Stimulated activated CD4-positive, alpha-beta T cell treated with anti-CD3 and anti-CD28 coated beads, TNF-alpha, amount 100 ng/mL, for 24 hours (primary cell): ENCODE data around the gene PTPRN2.

ENCODE experiments used
- DNase-seq, 3 experiments: peaks; one replicate each; pipeline ENCODE4 v3.0.0-alpha.2; 2020; ENCODE audit warnings: low read depth in 3 of 3

Gene PTPRN2

GRCh38 chr7:157775560-157776332 is 811.9 kb downstream of the PTPRN2 start:
- DNase-seq, result no peak

DNA sequence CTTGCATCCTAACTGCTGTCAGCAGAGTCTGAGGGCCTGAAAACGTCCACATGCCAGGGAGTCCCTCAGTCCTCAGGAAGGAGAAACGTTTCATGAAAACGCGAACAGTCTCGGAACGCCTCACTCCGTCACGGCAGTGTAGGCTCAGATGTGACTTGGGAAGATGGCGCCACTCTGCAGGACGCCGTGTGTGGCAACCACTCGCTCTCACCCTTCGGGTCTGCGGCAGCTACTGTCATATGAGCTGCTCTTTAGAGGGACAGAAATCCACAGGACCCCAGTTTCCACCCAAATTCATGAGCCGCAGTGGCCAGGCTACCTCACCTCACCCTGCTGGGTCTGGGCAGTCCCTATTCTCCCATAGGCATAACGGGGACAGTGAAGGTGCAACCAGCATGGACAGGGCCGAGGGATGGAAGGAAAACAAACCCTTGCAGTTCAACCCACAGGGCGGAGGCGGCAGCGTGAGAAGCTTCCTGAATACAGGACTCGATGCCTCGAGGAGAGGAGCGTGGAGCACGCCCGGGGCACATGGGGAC is 812.5 kb downstream of the PTPRN2 start:
- no peak for DNase-seq

DNA sequence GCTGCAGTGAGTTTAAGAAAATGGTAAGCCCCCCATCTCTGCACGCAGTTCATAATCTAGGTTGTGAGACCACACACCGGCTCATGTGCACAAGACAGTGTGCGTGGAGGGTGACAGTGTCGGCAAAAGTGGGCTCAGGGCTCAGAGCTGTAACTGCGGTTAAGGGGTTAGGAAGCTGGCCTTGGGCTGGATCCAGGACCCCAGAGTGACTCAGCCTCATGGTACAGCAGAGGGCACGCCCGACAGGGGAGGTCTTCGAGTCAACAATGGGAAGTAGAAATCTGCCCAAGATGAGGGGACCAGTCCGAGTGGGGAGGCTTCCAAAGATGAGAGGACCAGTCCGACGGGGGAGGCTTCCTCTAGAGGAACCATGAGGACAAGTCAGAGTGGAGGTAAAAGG is 813.1 kb downstream of the PTPRN2 start:
- DNase-seq, result no peak

DNA sequence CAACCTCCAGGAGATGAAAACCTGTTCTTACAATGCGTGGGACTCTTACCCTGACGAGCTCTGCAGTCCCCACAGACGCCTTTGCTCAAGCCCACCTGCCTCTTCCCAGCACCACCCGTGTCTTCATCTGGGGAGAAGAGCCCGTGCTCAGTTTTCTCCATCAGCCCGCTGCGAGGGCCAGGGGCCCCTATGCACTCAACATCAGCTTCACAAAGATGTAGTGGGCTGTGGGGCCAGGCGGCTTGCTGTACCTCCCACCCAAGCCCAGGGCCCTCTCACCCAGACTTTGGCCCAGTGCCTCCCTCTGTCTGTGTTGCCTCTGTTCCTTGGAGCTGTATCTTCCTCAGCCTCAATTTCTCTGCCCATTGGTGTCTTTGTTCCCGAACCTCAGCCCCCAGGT is 814.3 kb downstream of the PTPRN2 start:
- no peak for DNase-seq

DNA sequence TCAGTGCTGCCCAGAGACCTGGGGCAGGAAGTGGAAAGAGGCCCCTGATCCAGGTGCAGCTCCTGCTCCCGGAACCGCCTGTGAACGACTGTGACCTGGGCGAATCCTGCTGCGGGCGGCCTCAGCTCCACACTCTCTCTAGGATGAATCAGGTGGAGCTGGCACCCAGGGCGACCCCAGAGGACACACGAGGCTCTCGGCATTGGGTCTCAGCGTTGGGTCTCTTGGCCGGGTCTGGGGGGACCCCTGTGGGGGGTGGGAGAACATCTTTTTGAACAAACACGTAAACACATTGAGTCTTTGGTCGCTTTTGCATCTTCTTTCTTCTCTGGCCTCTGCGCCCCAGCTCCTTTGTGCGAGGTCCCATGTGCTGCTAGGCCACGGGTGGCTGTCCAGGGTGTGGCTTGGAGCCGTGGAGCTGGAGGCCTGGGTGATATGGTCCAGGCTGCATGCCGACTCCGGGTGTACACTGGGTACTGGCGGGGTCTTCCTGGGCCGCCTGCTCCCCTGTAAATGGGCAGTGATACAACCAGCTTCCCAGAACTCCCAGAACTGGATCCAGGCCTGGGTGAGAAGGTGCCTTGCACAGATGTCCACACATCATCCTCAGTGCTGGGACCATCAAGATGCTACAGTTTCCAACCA is 815.0 kb downstream of the PTPRN2 start:
- DNase-seq, result no peak

GRCh38 chr7:157771689-157772088 is 815.9 kb downstream of the PTPRN2 start:
- DNase-seq, result no peak

DNA sequence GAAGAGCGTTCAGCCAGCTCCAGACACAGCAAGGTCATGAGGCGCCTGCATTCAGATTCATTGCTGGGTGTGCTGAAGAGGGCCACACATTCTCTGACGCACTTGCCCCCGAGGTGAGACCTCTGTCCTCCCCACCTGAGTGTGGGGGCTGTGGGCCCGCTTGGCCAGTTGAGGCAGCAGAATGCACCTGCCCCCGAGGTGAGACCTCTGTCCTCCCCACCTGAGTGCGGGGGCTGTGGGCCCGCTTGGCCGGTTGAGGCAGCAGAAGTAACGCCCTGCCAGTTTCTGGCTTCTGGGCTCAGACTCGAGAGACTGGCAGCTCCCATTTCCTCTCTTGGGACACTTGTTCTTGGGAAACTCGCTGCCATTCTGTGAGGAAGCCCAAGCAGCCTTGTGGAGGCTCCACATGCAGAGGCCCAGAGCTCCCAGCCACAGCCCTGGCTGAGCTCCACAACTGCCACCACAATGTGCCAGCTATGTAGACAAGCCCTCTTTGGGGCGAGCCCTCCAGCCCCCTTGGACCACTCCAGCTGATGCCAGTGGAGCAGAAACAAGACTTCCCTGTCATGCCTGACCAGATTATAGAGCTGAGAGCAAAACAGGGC is 816.8 kb downstream of the PTPRN2 start:
- no peak for DNase-seq

DNA sequence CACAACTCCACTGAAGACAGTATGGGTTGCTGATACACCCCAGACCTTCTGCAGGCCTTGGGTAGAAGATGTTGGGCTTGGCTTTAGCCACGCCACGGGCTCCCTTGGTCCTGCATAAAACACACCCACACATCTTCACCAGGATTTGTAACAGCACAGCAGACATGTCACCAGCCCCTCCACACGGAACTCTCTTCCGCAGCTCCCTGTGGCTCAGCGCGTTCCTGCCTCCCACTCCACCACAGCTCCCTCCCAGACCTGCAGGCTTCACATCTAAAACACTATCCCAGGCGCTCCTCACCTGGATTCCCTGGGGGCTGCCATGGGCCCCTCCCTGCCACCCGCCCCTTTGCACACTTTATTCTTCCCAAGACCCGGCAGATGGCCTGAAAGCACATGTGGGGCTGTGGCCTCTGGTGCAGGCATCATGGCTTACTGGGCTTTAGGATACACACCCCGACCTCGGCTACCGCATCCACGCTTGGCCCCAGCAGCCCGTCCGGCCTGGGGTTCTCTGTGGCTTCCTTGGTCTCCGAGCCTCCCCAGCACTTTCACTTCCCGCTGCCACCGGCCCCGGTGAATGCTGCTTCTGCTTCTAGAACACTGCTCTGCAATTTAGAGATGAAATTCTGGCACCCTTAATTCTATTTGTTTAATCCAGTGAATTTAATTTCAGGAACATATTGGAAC is 818.0 kb downstream of the PTPRN2 start:
- no peak for DNase-seq

DNA sequence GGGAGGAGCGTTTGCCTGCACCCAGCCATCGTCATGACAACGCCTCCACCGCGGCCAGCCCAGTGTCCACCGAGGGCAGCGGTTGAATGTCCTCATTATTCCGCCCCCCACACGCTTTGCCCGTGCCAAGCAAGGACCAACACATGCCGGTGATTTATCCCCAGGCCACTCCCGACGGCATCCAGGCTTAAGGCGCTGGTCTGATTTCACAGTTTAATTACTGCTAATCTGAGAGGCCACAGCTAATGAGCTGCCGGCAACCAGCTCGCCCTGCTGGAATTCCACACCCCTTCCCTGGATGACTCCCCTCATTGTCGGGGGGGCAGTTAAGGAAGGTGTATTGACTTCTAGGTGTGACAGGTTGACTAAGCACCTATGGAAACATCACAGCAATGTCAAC is 818.5 kb downstream of the PTPRN2 start:
- no peak for DNase-seq

GRCh38 chr7:157768198-157768597 is 819.4 kb downstream of the PTPRN2 start:
- DNase-seq, result no peak

DNA sequence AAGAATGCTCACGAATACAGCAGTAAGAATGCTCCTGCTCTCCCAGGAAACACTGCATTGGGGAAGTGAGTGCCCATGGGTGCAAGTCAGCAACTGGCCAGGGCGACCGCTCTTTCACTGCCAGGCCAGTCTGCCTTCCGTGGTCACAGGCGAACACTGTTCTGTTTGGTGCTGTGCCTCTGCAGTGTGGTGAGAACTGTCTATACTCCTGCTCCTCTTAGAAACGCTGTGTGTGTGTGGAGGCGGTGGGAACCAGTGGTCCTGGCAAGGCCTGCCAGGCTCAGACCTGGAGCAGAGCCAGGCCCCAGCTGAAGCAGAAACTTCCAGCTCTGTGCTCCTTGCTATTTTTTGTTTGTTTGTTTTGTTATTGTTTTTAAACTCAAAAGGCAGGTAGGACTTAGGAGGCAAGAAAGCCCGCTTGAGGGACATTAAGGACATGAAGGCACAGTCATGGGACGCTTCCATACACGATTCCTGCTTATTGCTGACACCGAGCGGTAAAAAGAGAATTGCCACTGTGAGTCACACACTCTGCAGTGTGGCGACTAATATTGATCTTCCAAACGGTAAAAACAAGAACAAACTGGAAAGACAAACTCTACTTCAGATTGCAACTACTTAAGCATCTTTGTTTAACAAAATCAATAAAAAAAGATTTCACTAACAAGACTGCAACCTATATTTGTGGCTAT is 820.0 kb downstream of the PTPRN2 start:
- DNase-seq, result no peak

GRCh38 chr7:157766098-157766497 is 821.5 kb downstream of the PTPRN2 start:
- no peak for DNase-seq

DNA sequence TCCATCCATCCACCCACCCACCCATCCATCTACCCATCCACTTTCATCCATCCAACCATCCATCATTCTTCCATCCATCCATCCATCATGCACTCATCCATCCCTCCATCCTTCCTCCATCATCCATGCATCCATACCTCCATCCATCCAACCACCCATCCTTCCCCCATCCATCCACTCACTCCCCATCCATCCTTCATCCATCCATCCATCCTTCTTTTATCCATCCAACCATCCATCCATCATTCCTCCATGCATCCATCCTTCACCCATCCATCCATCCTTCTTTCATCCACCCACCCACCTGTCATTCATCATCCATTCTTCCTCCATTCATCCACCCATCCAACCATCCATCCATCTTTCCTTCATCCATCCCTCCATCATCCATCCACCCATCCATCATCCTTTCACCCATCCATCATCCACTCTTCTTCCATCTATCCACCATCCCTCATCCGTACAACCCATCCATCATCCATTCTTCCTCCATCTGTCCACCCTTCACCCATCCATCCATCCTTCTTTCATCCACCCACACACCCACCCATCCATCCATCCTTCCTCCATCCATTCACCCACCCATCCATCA is 822.6 kb downstream of the PTPRN2 start:
- DNase-seq, result no peak

DNA sequence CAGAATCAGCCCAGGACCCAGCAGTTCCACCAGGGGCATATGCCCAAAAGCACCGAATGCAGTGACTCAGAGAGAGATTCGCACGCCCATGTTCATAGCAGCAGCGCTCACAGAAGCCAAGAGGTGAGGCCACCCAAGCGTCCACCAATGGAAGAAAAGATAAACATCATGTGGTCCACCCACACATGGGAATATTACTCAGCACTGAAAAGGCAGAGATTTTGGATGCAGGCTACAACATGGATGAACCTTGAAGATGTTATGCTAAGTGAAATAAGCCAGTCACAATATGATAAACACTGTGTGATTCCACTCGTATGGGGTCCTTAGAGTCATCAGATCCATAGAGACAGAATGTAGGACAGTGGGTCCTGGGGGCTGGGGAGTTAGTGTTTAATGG is 823.4 kb downstream of the PTPRN2 start:
- DNase-seq, result no peak

DNA sequence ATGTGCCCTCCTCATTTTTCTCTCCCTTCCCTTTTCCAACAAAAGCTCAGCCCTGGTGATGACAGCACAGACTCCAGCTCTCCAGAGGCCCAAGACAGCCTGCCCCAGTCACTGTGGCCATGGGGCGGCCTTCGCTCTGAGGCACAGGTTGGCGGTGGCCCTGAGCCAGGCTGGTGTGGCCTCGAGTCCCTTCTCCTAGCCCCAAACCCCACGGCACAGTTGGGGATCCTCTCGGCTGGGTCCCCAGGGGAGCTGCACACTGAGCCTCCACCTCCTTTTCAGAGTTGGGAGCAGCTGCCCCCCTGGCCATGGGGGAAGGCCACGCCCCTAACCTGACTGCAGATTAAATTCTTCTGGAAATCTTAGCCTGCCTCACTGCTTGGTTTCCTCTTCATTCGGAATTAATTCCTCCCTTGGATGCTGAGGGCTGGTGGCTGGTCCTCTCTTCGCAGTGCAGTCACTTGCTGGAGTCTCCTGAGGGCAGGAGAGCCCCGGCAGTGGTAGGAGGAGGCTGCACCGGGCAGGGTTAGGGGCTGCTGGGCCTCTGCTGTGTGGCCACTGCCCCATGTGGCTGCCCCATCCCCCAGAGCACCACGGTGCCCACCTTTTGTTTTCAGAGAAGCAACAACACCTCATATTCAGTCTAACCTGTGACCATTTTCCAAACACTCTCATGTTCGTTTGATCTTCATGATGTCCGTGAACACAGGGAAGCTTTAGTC is 824.2 kb downstream of the PTPRN2 start:
- no peak for DNase-seq

DNA sequence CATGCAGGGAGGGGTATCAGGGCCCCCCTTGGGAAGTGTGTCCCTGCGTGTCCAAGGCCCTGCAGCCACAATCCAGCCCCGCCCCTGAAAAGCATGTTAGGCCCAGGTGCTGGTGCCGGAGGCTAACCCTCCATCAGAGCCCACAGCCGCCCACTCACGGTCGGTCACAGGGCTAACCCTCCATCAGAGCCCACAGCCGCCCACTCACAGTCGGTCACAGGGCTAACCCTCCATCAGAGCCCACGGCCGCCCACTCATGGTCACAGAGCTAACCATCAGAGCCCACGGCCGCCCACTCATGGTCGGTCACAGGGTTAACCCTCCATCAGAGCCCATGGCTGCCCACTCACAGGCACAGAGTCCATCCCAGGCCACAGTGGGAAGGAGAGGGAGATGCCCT is 824.8 kb downstream of the PTPRN2 start:
- no peak for DNase-seq

DNA sequence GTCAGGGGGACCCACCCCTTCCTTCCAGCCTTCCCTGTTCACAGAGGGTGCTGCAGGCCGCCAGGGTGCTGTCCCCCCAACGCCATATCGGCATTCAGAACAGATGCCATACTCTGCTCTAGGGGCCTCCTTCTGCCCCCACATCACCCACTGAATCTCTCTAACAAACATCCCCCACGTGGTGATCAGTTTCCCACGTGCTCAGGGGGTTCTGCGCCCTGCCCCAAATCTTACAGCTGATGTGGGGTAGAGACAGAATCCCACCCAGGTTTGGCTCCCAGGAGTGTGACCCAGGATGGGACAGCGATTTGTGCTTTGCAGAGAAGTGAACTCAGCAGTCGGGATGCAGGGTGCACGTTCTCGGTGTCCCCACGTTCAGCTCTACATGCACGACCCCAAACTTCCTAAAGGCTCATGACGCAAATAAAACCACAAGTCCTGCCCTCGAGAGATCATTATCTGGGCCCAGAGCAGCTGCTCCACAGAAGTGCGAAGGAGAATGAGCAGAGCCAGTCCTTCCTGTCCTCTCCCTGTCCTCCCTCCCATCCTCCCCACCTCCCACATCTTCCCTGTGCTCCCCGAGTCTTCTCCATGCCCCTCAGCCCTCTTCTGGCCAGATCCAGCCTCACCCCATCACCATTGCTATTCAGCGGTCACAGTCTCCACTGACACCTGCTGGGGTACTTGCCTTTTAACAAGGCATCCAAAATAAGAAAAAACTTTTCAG is 827.5 kb downstream of the PTPRN2 start:
- DNase-seq, result no peak

DNA sequence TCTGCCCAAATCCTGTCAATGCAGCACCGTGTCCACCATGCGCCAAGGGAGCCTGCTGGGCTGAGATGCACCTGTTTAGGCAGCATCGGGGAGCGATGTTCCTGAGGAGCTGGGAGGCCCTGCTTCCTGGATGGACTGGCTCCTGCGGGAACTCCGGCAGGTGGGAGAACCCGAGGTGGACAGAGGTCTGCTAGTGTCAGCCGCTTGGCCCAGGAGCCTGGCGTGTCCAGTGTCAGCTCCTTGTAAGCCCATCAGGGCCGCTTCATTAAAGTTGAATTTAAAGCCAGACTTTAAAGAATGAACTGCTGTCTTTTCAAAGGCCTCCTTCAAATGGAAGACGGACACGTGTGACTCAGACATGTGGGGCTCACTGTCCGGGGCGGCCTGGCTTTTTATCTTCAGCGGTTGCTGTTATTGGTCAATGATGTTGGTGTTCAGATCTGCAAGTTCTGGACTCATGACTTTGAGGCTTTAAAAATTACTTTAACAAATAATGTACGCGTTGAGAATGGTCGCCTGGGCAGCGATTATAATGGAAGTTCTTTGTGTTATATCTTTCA is 828.3 kb downstream of the PTPRN2 start:
- no peak for DNase-seq

DNA sequence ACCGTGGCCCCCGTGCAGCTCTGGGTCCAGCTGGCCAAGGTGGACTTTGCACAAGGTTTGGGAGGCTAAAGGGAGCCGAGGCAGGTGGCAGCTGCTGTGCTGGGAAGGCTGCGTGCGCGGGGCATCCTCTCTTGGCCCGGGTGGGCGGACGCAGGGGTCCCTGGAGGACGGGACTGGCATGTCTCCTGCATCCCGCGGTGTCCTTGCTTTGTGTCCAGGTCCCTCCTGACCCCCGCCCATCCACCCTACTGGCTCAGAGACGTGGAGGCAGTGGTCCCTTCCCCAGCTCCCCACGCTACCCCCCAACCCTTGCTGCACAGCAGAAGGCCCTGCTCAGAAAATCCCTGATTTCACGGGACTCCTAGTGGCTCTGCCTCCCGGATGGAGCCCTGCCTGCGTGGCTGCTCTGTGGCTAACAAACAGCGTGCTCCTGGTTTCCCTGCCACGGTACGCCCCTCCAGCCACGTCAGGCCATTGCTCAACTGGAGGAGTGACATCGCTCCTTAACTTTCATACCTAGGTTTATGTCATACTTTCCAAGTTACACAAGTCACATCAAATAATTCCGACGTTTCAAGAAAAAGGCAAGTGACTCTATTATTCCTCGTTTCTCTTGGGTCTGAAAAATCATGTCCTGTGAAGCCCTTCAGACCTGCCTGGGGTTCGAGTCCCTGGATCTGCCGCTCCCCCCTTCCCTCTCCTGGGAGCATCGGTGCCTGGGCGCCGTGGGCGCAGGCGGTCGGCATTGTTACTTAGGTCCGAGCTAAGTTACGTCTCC is 829.0 kb downstream of the PTPRN2 start:
- no peak for DNase-seq
